HL-60 (cell line): ENCODE measurements around the gene CCDC83.

Experiments used
- GABPA ChIP-seq: IDR thresholded peaks from 2 replicates; pipeline ENCODE4 v1.6.1; 2012; ENCODE audit warnings: low read depth
- POLR2AphosphoS5 ChIP-seq: IDR thresholded peaks from 2 replicates; pipeline ENCODE4 v1.6.1; 2012; ENCODE audit warnings: low read depth
- SPI1 ChIP-seq: IDR thresholded peaks from 2 replicates; pipeline ENCODE4 v1.6.1; 2012; ENCODE audit warnings: low read depth, mild to moderate bottlenecking, borderline replicate concordance
- TF ChIP-seq, protein P1 (sequence below): IDR thresholded peaks from one replicate; pipeline ENCODE4 v1.5.1; 2011; ENCODE audit warnings: low read length, control low read depth, inconsistent platforms; ENCODE audit not compliant: insufficient read depth
- TF ChIP-seq, protein P2 (sequence below): IDR thresholded peaks from 2 replicates; pipeline ENCODE4 v1.6.1; 2012; ENCODE audit warnings: low read depth; ENCODE audit not compliant: insufficient replicate concordance

DNA sequence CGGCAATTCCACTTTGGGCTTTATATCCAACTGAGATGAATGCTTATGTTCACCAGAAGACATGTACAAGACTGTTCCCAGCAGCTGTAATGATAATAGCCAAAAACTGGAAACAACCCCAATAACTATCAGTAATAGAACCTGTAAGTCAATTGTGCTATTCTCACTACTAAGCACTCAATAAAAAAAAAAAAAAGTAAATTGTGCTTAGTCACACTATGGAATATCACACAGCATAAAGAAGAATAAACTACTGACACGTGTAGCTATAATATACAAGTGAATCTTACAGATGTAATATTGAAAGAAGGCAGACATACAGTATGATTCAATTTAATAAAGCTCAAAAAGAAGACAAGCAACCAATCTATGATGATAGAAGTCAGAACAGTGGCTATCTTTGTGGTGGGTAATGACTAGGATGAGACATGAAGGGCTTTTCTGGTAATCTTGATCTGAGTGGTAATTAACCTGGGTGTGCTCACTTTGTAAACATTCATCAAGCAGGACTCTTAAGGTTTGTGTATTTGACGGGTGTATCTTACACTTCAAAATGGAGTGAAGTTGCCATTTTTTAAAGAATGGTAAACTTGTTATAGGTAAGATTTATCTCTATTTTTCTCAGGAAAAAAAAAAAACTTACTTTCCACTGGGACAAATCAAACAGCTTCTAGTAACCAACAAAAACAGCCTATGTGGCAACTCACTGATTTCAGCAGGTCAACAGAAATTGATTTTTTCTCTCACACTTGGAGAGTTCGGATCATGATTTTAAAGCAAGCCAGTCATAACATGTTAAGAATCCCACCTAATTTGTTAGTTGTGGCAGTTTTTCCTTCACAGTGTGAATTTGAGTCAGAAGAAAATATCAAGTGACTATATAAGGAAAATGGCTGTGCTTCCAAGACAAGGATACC lies 84.2 kb downstream of the CCDC83 start:
- TF ChIP-seq, protein P1, sequence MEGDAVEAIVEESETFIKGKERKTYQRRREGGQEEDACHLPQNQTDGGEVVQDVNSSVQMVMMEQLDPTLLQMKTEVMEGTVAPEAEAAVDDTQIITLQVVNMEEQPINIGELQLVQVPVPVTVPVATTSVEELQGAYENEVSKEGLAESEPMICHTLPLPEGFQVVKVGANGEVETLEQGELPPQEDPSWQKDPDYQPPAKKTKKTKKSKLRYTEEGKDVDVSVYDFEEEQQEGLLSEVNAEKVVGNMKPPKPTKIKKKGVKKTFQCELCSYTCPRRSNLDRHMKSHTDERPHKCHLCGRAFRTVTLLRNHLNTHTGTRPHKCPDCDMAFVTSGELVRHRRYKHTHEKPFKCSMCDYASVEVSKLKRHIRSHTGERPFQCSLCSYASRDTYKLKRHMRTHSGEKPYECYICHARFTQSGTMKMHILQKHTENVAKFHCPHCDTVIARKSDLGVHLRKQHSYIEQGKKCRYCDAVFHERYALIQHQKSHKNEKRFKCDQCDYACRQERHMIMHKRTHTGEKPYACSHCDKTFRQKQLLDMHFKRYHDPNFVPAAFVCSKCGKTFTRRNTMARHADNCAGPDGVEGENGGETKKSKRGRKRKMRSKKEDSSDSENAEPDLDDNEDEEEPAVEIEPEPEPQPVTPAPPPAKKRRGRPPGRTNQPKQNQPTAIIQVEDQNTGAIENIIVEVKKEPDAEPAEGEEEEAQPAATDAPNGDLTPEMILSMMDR: no peak
- TF ChIP-seq POLR2AphosphoS5 (no peak), SPI1 (no peak), GABPA (no peak)
- TF ChIP-seq, protein P2, sequence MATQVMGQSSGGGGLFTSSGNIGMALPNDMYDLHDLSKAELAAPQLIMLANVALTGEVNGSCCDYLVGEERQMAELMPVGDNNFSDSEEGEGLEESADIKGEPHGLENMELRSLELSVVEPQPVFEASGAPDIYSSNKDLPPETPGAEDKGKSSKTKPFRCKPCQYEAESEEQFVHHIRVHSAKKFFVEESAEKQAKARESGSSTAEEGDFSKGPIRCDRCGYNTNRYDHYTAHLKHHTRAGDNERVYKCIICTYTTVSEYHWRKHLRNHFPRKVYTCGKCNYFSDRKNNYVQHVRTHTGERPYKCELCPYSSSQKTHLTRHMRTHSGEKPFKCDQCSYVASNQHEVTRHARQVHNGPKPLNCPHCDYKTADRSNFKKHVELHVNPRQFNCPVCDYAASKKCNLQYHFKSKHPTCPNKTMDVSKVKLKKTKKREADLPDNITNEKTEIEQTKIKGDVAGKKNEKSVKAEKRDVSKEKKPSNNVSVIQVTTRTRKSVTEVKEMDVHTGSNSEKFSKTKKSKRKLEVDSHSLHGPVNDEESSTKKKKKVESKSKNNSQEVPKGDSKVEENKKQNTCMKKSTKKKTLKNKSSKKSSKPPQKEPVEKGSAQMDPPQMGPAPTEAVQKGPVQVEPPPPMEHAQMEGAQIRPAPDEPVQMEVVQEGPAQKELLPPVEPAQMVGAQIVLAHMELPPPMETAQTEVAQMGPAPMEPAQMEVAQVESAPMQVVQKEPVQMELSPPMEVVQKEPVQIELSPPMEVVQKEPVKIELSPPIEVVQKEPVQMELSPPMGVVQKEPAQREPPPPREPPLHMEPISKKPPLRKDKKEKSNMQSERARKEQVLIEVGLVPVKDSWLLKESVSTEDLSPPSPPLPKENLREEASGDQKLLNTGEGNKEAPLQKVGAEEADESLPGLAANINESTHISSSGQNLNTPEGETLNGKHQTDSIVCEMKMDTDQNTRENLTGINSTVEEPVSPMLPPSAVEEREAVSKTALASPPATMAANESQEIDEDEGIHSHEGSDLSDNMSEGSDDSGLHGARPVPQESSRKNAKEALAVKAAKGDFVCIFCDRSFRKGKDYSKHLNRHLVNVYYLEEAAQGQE: no peak
